ENCODE results near the gene BTG3.

DNA sequence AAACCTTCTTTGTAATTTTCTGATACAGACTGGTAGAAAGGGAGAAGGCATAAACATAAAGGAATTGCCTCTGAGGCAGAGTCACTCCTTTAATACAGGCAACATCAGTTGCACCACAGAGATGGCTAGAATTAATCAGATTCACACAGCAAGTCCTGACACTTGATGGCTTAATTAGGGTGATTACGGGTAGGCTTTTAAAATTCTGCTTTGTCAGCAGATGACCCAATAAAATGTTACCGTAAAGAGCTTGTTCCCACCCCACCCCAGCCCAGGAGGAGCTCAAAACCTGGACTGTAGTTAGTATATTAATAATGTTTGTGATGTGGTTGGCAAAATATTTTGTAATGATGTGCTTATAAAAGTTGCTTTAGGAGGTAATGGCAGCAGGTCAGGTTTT is 9.3 kb upstream of the BTG3 start:
- TF ChIP-seq, protein P1, sequence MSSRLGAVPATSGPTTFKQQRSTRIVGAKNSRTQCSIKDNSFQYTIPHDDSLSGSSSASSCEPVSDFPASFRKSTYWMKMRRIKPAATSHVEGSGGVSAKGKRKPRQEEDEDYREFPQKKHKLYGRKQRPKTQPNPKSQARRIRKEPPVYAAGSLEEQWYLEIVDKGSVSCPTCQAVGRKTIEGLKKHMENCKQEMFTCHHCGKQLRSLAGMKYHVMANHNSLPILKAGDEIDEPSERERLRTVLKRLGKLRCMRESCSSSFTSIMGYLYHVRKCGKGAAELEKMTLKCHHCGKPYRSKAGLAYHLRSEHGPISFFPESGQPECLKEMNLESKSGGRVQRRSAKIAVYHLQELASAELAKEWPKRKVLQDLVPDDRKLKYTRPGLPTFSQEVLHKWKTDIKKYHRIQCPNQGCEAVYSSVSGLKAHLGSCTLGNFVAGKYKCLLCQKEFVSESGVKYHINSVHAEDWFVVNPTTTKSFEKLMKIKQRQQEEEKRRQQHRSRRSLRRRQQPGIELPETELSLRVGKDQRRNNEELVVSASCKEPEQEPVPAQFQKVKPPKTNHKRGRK (tag; IDR thresholded peaks at IDR 0.05), result no peak
- TF ChIP-seq MED1 (CRISPR knock-in tag; IDR thresholded peaks at IDR 0.05; ENCODE audit: borderline replicate concordance), result no peak
- TF ChIP-seq CHD2 (IDR thresholded peaks at IDR 0.05; ENCODE audit: low read depth, low read length), result no peak
- no peak for TF ChIP-seq EZH2 (IDR thresholded peaks at IDR 0.05; ENCODE audit: borderline replicate concordance, low read depth, low read length)
- TF ChIP-seq TEAD4 (IDR thresholded peaks at IDR 0.05; ENCODE audit: low read length), result no peak
- no peak for TF ChIP-seq TEAD4 (CRISPR knock-in tag; IDR thresholded peaks at IDR 0.05; ENCODE audit: borderline replicate concordance)
- TF ChIP-seq, protein P2, sequence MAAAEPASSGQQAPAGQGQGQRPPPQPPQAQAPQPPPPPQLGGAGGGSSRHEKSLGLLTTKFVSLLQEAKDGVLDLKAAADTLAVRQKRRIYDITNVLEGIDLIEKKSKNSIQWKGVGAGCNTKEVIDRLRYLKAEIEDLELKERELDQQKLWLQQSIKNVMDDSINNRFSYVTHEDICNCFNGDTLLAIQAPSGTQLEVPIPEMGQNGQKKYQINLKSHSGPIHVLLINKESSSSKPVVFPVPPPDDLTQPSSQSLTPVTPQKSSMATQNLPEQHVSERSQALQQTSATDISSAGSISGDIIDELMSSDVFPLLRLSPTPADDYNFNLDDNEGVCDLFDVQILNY (CRISPR knock-in tag; IDR thresholded peaks at IDR 0.05), result no peak
- TF ChIP-seq, protein P3, sequence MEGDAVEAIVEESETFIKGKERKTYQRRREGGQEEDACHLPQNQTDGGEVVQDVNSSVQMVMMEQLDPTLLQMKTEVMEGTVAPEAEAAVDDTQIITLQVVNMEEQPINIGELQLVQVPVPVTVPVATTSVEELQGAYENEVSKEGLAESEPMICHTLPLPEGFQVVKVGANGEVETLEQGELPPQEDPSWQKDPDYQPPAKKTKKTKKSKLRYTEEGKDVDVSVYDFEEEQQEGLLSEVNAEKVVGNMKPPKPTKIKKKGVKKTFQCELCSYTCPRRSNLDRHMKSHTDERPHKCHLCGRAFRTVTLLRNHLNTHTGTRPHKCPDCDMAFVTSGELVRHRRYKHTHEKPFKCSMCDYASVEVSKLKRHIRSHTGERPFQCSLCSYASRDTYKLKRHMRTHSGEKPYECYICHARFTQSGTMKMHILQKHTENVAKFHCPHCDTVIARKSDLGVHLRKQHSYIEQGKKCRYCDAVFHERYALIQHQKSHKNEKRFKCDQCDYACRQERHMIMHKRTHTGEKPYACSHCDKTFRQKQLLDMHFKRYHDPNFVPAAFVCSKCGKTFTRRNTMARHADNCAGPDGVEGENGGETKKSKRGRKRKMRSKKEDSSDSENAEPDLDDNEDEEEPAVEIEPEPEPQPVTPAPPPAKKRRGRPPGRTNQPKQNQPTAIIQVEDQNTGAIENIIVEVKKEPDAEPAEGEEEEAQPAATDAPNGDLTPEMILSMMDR (IDR thresholded peaks at IDR 0.05 in 2 of 3, conservative IDR thresholded peaks at IDR 0.05 in 1 of 3; ENCODE audit: insufficient read depth in 2 of 3, low read depth in 1 of 3, low read length in 3 of 3), result no peak
- TF ChIP-seq GTF2F1 (IDR thresholded peaks at IDR 0.05; ENCODE audit: low read depth, low read length), result no peak
- TF ChIP-seq, protein P4, sequence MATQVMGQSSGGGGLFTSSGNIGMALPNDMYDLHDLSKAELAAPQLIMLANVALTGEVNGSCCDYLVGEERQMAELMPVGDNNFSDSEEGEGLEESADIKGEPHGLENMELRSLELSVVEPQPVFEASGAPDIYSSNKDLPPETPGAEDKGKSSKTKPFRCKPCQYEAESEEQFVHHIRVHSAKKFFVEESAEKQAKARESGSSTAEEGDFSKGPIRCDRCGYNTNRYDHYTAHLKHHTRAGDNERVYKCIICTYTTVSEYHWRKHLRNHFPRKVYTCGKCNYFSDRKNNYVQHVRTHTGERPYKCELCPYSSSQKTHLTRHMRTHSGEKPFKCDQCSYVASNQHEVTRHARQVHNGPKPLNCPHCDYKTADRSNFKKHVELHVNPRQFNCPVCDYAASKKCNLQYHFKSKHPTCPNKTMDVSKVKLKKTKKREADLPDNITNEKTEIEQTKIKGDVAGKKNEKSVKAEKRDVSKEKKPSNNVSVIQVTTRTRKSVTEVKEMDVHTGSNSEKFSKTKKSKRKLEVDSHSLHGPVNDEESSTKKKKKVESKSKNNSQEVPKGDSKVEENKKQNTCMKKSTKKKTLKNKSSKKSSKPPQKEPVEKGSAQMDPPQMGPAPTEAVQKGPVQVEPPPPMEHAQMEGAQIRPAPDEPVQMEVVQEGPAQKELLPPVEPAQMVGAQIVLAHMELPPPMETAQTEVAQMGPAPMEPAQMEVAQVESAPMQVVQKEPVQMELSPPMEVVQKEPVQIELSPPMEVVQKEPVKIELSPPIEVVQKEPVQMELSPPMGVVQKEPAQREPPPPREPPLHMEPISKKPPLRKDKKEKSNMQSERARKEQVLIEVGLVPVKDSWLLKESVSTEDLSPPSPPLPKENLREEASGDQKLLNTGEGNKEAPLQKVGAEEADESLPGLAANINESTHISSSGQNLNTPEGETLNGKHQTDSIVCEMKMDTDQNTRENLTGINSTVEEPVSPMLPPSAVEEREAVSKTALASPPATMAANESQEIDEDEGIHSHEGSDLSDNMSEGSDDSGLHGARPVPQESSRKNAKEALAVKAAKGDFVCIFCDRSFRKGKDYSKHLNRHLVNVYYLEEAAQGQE (IDR thresholded peaks at IDR 0.05; ENCODE audit: borderline replicate concordance), result no peak
- TF ChIP-seq, protein P4 (CRISPR knock-in tag; IDR thresholded peaks at IDR 0.05; ENCODE audit: low read depth), result no peak
- TF ChIP-seq RBM39 (optimal IDR thresholded peaks at IDR 0.05; ENCODE audit: low read depth, low read length), result no peak
- TF ChIP-seq JUNB (CRISPR knock-in tag; conservative IDR thresholded peaks at IDR 0.05), result no peak
- TF ChIP-seq, protein P5, sequence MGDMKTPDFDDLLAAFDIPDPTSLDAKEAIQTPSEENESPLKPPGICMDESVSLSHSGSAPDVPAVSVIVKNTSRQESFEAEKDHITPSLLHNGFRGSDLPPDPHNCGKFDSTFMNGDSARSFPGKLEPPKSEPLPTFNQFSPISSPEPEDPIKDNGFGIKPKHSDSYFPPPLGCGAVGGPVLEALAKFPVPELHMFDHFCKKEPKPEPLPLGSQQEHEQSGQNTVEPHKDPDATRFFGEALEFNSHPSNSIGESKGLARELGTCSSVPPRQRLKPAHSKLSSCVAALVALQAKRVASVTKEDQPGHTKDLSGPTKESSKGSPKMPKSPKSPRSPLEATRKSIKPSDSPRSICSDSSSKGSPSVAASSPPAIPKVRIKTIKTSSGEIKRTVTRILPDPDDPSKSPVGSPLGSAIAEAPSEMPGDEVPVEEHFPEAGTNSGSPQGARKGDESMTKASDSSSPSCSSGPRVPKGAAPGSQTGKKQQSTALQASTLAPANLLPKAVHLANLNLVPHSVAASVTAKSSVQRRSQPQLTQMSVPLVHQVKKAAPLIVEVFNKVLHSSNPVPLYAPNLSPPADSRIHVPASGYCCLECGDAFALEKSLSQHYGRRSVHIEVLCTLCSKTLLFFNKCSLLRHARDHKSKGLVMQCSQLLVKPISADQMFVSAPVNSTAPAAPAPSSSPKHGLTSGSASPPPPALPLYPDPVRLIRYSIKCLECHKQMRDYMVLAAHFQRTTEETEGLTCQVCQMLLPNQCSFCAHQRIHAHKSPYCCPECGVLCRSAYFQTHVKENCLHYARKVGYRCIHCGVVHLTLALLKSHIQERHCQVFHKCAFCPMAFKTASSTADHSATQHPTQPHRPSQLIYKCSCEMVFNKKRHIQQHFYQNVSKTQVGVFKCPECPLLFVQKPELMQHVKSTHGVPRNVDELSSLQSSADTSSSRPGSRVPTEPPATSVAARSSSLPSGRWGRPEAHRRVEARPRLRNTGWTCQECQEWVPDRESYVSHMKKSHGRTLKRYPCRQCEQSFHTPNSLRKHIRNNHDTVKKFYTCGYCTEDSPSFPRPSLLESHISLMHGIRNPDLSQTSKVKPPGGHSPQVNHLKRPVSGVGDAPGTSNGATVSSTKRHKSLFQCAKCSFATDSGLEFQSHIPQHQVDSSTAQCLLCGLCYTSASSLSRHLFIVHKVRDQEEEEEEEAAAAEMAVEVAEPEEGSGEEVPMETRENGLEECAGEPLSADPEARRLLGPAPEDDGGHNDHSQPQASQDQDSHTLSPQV (IDR thresholded peaks at IDR 0.05), result no peak

Measured in K562 (cell line).